ENCODE results near the gene COX10. TPM values are rescaled to one million over a fixed set of nuclear protein-coding genes. Genes with fewer than 3 reads are reported as not detected.
"Not testable (repeated sequence)": the region's sequence is repeated elsewhere in the genome, so short reads cannot be mapped to it uniquely, and the experiment has no call there.

Gene COX10
- polyA plus RNA-seq, 1 experiment, result 12.9 TPM

DNA sequence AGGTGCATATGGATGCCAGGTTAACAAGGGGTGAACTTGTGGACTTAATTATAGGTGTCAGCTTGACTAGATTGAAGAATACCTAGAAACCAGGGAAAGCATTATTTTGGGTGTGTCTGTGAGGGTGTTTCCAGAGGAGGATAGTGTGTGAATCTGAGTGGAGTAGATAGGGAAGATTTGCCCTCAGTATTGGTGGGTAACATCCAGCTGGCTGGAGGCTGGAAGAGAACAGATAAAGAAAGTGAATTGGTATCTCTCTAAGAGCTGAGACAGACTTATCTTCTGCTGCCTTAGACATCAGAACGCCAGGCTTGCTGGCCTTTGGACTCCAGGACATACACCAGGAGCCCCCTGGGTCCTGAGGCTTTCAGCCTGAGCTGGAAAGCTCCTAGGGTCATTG lies 92.1 kb downstream of the COX10 start:
- TF ChIP-seq, protein P1, sequence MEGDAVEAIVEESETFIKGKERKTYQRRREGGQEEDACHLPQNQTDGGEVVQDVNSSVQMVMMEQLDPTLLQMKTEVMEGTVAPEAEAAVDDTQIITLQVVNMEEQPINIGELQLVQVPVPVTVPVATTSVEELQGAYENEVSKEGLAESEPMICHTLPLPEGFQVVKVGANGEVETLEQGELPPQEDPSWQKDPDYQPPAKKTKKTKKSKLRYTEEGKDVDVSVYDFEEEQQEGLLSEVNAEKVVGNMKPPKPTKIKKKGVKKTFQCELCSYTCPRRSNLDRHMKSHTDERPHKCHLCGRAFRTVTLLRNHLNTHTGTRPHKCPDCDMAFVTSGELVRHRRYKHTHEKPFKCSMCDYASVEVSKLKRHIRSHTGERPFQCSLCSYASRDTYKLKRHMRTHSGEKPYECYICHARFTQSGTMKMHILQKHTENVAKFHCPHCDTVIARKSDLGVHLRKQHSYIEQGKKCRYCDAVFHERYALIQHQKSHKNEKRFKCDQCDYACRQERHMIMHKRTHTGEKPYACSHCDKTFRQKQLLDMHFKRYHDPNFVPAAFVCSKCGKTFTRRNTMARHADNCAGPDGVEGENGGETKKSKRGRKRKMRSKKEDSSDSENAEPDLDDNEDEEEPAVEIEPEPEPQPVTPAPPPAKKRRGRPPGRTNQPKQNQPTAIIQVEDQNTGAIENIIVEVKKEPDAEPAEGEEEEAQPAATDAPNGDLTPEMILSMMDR (IDR thresholded peaks at IDR 0.05; ENCODE audit: low read depth, low read length), result no peak
- no peak for DNase-seq (ENCODE audit: low read depth, low spot score)
- Histone ChIP-seq H3K27ac (ENCODE audit: low read depth, low read length) (no peak overlapping the region), H3K9me3 (ENCODE audit: control insufficient read depth, insufficient read depth, low read length) (no peaks in the 10 kb centered on the region), H3K27me3 (ENCODE audit: control insufficient read depth, insufficient read depth, low read length) (no peaks in the 10 kb centered on the region), H3K4me3 (ENCODE audit: low read depth, low read length) (no peak overlapping the region)
- ChIA-PET CTCF (no interaction called here), POLR2A (no interaction called here)

DNA sequence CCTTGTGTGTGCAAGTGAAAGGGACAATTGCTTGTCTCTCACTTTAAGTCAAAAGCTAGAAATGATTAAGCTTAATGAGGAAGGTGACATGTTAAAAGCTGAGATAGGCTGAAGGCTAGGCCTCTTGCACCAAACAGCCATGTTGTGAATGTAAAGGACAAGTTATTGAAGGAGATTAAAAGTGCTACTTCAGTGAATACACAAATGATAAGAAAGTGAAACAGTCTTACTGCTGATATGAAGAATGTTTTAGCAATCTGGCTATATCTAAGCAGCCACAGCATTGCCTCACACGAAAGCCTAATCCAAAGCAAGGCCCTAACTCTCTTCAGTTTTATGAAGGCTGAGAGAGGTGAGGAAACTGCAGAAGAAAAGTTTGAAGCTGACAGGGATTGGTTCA lies 96.3 kb downstream of the COX10 start:
- Histone ChIP-seq H3K27ac (ENCODE audit: low read depth, low read length) (no peak overlapping the region), H3K4me3 (ENCODE audit: low read depth, low read length) (no peak overlapping the region), H3K27me3 (ENCODE audit: control insufficient read depth, insufficient read depth, low read length) (no peaks in the 10 kb centered on the region), H3K9me3 (ENCODE audit: control insufficient read depth, insufficient read depth, low read length) (peaks cover 11% of the 10 kb centered on the region)
- ChIA-PET CTCF (no interaction called here), POLR2A (no interaction called here)
- DNase-seq (ENCODE audit: low read depth, low spot score), result no peak
- TF ChIP-seq, protein P1 (IDR thresholded peaks at IDR 0.05; ENCODE audit: low read depth, low read length), result no peak

DNA sequence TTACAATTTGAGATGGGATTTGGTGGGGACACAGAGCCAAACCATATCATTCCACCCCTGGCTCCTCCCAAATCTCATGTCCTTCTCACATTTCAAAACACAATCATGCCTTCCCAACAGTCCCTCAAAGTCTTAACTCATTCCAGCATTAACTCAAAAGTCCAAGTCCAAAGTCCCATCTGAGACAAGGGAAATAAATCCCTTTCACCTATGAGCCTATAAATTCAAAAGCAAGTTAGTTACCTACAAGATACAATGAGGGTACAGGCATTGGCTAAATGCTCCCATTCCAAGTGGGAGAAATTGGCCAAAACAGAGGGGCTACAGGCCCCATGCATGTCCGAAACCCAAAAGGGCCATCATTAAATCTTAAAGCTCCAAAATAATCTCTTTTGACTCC lies 98.5 kb downstream of the COX10 start:
- DNase-seq (ENCODE audit: low read depth, low spot score); H3K27ac ChIP-seq (ENCODE audit: low read depth, low read length); H3K4me3 ChIP-seq (ENCODE audit: low read depth, low read length); H3K27me3 ChIP-seq (ENCODE audit: control insufficient read depth, insufficient read depth, low read length); CTCF ChIA-PET; POLR2A ChIA-PET: not testable (repeated sequence)
- H3K9me3 ChIP-seq (ENCODE audit: control insufficient read depth, insufficient read depth, low read length), result peaks cover 11% of the 10 kb centered on the region

GRCh38 chr17:14168582-14168981 lies 99.3 kb downstream of the COX10 start:
- POLR2A ChIA-PET, result no interaction called here
- TF ChIP-seq, protein P1 (IDR thresholded peaks at IDR 0.05; ENCODE audit: low read depth, low read length), result no peak
- H3K9me3 ChIP-seq (ENCODE audit: control insufficient read depth, insufficient read depth, low read length), result peaks cover 11% of the 10 kb centered on the region
- H3K27me3 ChIP-seq (ENCODE audit: control insufficient read depth, insufficient read depth, low read length), result no peaks in the 10 kb centered on the region
- H3K4me3 ChIP-seq (ENCODE audit: low read depth, low read length), result no peak overlapping the region
- CTCF ChIA-PET, result no interaction called here
- no peak overlapping the region for H3K27ac ChIP-seq (ENCODE audit: low read depth, low read length)
- no peak for DNase-seq (ENCODE audit: low read depth, low spot score)

GRCh38 chr17:14169287-14169686 lies 100.0 kb downstream of the COX10 start:
- no peak for DNase-seq (ENCODE audit: low read depth, low spot score)
- TF ChIP-seq, protein P1 (IDR thresholded peaks at IDR 0.05; ENCODE audit: low read depth, low read length), result no peak
- CTCF ChIA-PET, result no interaction called here
- H3K9me3 ChIP-seq (ENCODE audit: control insufficient read depth, insufficient read depth, low read length), result peaks cover 11% of the 10 kb centered on the region
- POLR2A ChIA-PET, result no interaction called here
- no peak overlapping the region for H3K4me3 ChIP-seq (ENCODE audit: low read depth, low read length)
- no peak overlapping the region for H3K27ac ChIP-seq (ENCODE audit: low read depth, low read length)
- H3K27me3 ChIP-seq (ENCODE audit: control insufficient read depth, insufficient read depth, low read length), result no peaks in the 10 kb centered on the region

- no peaks in the 10 kb centered on the region for H3K27me3 ChIP-seq (ENCODE audit: control insufficient read depth, insufficient read depth, low read length)
- DNase-seq (ENCODE audit: low read depth, low spot score), result no peak
- H3K9me3 ChIP-seq (ENCODE audit: control insufficient read depth, insufficient read depth, low read length), result peaks cover 11% of the 10 kb centered on the region
- no peak overlapping the region for H3K27ac ChIP-seq (ENCODE audit: low read depth, low read length)
- ChIA-PET CTCF (no interaction called here), POLR2A (no interaction called here)
- H3K4me3 ChIP-seq (ENCODE audit: low read depth, low read length), result no peak overlapping the region
- TF ChIP-seq, protein P1 (IDR thresholded peaks at IDR 0.05; ENCODE audit: low read depth, low read length), result no peak
Measured at GRCh38 chr17:14169901-14170300, 100.6 kb downstream of the COX10 start.

GRCh38 chr17:14176989-14177388 lies 107.7 kb downstream of the COX10 start:
- CTCF ChIA-PET; POLR2A ChIA-PET; H3K27ac ChIP-seq (ENCODE audit: low read depth, low read length); H3K9me3 ChIP-seq (ENCODE audit: control insufficient read depth, insufficient read depth, low read length); H3K4me3 ChIP-seq (ENCODE audit: low read depth, low read length); DNase-seq (ENCODE audit: low read depth, low spot score); H3K27me3 ChIP-seq (ENCODE audit: control insufficient read depth, insufficient read depth, low read length): not testable (repeated sequence)

GRCh38 chr17:14177801-14178200 lies 108.5 kb downstream of the COX10 start:
- H3K27me3 ChIP-seq (ENCODE audit: control insufficient read depth, insufficient read depth, low read length); H3K27ac ChIP-seq (ENCODE audit: low read depth, low read length); H3K9me3 ChIP-seq (ENCODE audit: control insufficient read depth, insufficient read depth, low read length); H3K4me3 ChIP-seq (ENCODE audit: low read depth, low read length); CTCF ChIA-PET; DNase-seq (ENCODE audit: low read depth, low spot score); POLR2A ChIA-PET: not testable (repeated sequence)
